ENCODE measurements around the gene CASP8AP2.

- TF ChIP-seq, protein P1, sequence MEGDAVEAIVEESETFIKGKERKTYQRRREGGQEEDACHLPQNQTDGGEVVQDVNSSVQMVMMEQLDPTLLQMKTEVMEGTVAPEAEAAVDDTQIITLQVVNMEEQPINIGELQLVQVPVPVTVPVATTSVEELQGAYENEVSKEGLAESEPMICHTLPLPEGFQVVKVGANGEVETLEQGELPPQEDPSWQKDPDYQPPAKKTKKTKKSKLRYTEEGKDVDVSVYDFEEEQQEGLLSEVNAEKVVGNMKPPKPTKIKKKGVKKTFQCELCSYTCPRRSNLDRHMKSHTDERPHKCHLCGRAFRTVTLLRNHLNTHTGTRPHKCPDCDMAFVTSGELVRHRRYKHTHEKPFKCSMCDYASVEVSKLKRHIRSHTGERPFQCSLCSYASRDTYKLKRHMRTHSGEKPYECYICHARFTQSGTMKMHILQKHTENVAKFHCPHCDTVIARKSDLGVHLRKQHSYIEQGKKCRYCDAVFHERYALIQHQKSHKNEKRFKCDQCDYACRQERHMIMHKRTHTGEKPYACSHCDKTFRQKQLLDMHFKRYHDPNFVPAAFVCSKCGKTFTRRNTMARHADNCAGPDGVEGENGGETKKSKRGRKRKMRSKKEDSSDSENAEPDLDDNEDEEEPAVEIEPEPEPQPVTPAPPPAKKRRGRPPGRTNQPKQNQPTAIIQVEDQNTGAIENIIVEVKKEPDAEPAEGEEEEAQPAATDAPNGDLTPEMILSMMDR (IDR thresholded peaks at IDR 0.05), result no peak
- TF ChIP-seq EP300 (IDR thresholded peaks at IDR 0.05) (no peak), POLR2AphosphoS5 (IDR thresholded peaks at IDR 0.05) (no peak), POLR2A (IDR thresholded peaks at IDR 0.05; ENCODE audit: low read depth) (no peak)
Measured at GRCh38 chr6:89888871-89889270, 59.2 kb downstream of the CASP8AP2 start.

Measured in esophagus muscularis mucosa (tissue), 4 donors.